K562 (cell line): ENCODE results near the gene PRDM1. TPM values are rescaled to one million over a fixed set of nuclear protein-coding genes. Genes with fewer than 3 reads are reported as not detected.

Experiments used
- ATAC-seq: fragments of 200-7000 bp; cut with Tn5 transposase; 3 replicates; pipeline ENCODE4 v1.9.1; 2020; ENCODE audit warnings: moderate library complexity
- BruUV-seq: library from RNA; stranded (reverse); fragments of 400-500 nt; replicated peaks from 2 replicates; lab custom pipeline; 2021; lab: Mats Ljungman, UMichigan
- CTCF ChIA-PET: fragments of 300-600 bp; formaldehyde crosslinking; extraction: SDS; loops from one replicate; lab custom pipeline; 2021; ENCODE audit warnings: low intra/inter-chr PET ratio; lab: Yijun Ruan, JAX
- POLR2A ChIA-PET: fragments of 300-600, 350-650 bp; sonication (Branson Sonifier 250); formaldehyde crosslinking; extraction: SDS; loops from one replicate; lab custom pipeline; 2021; ENCODE audit warnings: antibody characterized with exemption, inconsistent platforms; lab: Yijun Ruan, JAX
- DNase-seq, 4 experiments: peaks; one replicate each; pipeline versions ENCODE4 v3.0.0 to v3.0.0-alpha.2; 2011 to 2018; ENCODE audit warnings: low spot score in 3 of 4, mixed read lengths in 3 of 4; ENCODE audit errors: extremely low read depth in 1 of 4
- FAIRE-seq: peaks from 2 replicates; lab custom pipeline; 2011; peaks lifted over from hg19 to GRCh38; lab: Jason Lieb, UNC
- H2AFZ ChIP-seq: 2 replicates; pipeline ENCODE4 v1.6.0; 2011; ENCODE audit warnings: low read depth, low read length, control low read depth, inconsistent platforms
- H3K27ac ChIP-seq: fragments of 200-600 bp; 3 replicates; pipeline ENCODE4 v1.8.0; 2011; ENCODE audit warnings: low read depth, mild to moderate bottlenecking, control low read depth, inconsistent platforms, low read length, moderate library complexity, mixed read lengths; ENCODE audit errors: extremely low read depth
- H3K27me3 ChIP-seq, 2 experiments: fragments of 300-600 bp in 1 of 2; 2 replicates in 1 of 2; 3 replicates in 1 of 2; pipeline versions ENCODE4 v1.6.0 to v1.8.0; 2011; ENCODE audit warnings: inconsistent platforms in 2 of 2, low read length in 2 of 2, mild to moderate bottlenecking in 1 of 2, mixed read lengths in 1 of 2, moderate library complexity in 1 of 2; ENCODE audit not compliant: control insufficient read depth in 2 of 2, insufficient read depth in 2 of 2
- H3K36me3 ChIP-seq: fragments of 300-600 bp; 3 replicates; pipeline ENCODE4 v1.8.0; 2011; ENCODE audit warnings: mild to moderate bottlenecking, low read length, inconsistent platforms; ENCODE audit not compliant: control insufficient read depth, insufficient read depth
- H3K4me1 ChIP-seq, 2 experiments: fragments of 200-600 bp in 1 of 2; replicated peaks in 1 of 2; 2 replicates in 1 of 2; 3 replicates in 1 of 2; pipeline versions ENCODE4 v1.5.1 to v1.8.0; 2011; ENCODE audit warnings: inconsistent platforms in 2 of 2, low read length in 2 of 2, mild to moderate bottlenecking in 1 of 2, mixed read lengths in 1 of 2, moderate library complexity in 1 of 2; ENCODE audit not compliant: control insufficient read depth in 2 of 2, insufficient read depth in 2 of 2
- H3K4me2 ChIP-seq: 2 replicates; pipeline ENCODE4 v1.6.1; 2011; ENCODE audit warnings: low read length, control low read depth, inconsistent platforms, mixed read lengths; ENCODE audit not compliant: insufficient read depth
- H3K4me3 ChIP-seq: fragments of 200-600 bp; sonication (generic), shearing (Covaris generic); 2 replicates; pipeline ENCODE4 v1.5.1; 2016; ENCODE audit warnings: control low read depth, inconsistent platforms
- H3K79me2 ChIP-seq: fragments of 200-600 bp; 3 replicates; pipeline ENCODE4 v1.8.0; 2011; ENCODE audit warnings: low read length, inconsistent platforms; ENCODE audit not compliant: control insufficient read depth, insufficient read depth
- H3K9ac ChIP-seq, 2 experiments: 2 replicates each; pipeline versions ENCODE4 v1.6.0 to v1.6.1; 2011; ENCODE audit warnings: low read depth in 2 of 2, low read length in 2 of 2, control low read depth in 1 of 2, inconsistent platforms in 1 of 2, mild to moderate bottlenecking in 1 of 2, mixed read lengths in 1 of 2; ENCODE audit not compliant: insufficient read depth in 1 of 2
- H3K9me1 ChIP-seq: one replicate; pipeline ENCODE4 v1.6.0; 2011; ENCODE audit warnings: inconsistent platforms, mild to moderate bottlenecking, low read length, moderate library complexity; ENCODE audit not compliant: control insufficient read depth, insufficient read depth
- H3K9me3 ChIP-seq: replicated peaks from 2 replicates; pipeline ENCODE4 v1.5.1; 2011; ENCODE audit warnings: low read depth, low read length, inconsistent platforms; ENCODE audit not compliant: control insufficient read depth, insufficient read depth
- H4K20me1 ChIP-seq: replicated peaks from 2 replicates; pipeline ENCODE4 v1.6.1; 2011; ENCODE audit warnings: low read length, inconsistent platforms, mixed read lengths; ENCODE audit not compliant: control insufficient read depth, insufficient read depth
- CSDE1 ChIP-seq, 2 experiments: fragments of 450-650 bp; IDR thresholded peaks; 2 replicates each; pipeline ENCODE4 v1.6.1; 2016; ENCODE audit warnings: mild to moderate bottlenecking in 1 of 2
- DACH1 ChIP-seq: fragments of 450-650 bp; IDR thresholded peaks from 2 replicates; pipeline ENCODE4 v1.6.1; 2018; ENCODE audit not compliant: partially characterized antibody
- DPF2 ChIP-seq: fragments of 450-650 bp; IDR thresholded peaks from 2 replicates; pipeline ENCODE4 v1.6.1; 2016
- EZH2 ChIP-seq: IDR thresholded peaks from 2 replicates; pipeline ENCODE4 v1.6.1; 2012; ENCODE audit warnings: low read depth, mild to moderate bottlenecking, inconsistent platforms, low read length, borderline replicate concordance
- LEF1 ChIP-seq: fragments of 450-650 bp; IDR thresholded peaks from 2 replicates; pipeline ENCODE4 v1.6.1; 2016; ENCODE audit warnings: mild to moderate bottlenecking
- NFATC3 ChIP-seq: fragments of 450-650 bp; IDR thresholded peaks from 2 replicates; pipeline ENCODE4 v1.6.1; 2017; ENCODE audit warnings: mild to moderate bottlenecking
- NFIC ChIP-seq: fragments of 450-650 bp; IDR thresholded peaks from 2 replicates; pipeline ENCODE4 v1.6.1; 2017; ENCODE audit warnings: mild to moderate bottlenecking, inconsistent platforms
- PRPF4 ChIP-seq: fragments of 200-400 bp; formaldehyde crosslinking; IDR thresholded peaks from one replicate; pipeline ENCODE4 v1.6.1; 2017; ENCODE audit warnings: low read length, low read depth, mild to moderate bottlenecking; ENCODE audit not compliant: insufficient read depth, poor library complexity, severe bottlenecking
- PTTG1 ChIP-seq: fragments of 450-650 bp; IDR thresholded peaks from 2 replicates; pipeline ENCODE4 v1.6.1; 2016; ENCODE audit warnings: low read depth, mild to moderate bottlenecking, missing genetic modification characterization, missing compliant biosample characterization
- TCF7 ChIP-seq: sonication (generic); IDR thresholded peaks from 2 replicates; pipeline ENCODE4 v1.6.1; 2016; ENCODE audit warnings: antibody characterized with exemption, borderline replicate concordance
- TCFL5 ChIP-seq: fragments of 250-450 bp; sonication (Bioruptor Pico); conservative IDR thresholded peaks from 2 replicates; pipeline ENCODE4 v1.6.1; 2021; ENCODE audit warnings: mild to moderate bottlenecking, moderate library complexity, matching md5 sums
- ZNF121 ChIP-seq: sonication (generic); formaldehyde crosslinking; conservative IDR thresholded peaks from 2 replicates; pipeline ENCODE4 v1.8.0; 2022; ENCODE audit warnings: missing genetic modification reagents
- ZNF316 ChIP-seq: fragments of 450-650 bp; IDR thresholded peaks from 2 replicates; pipeline ENCODE4 v1.6.1; 2016
- ZNF75A ChIP-seq: fragments of 450-650 bp; formaldehyde crosslinking; IDR thresholded peaks from 2 replicates; pipeline ENCODE4 v1.4.0; 2020; ENCODE audit warnings: mild to moderate bottlenecking
- WGBS: fragments of 100-300 bp; shearing (Covaris generic); methylation state at CpG from one replicate; pipeline ENCODE4 v1.1.6; 2016; ENCODE audit warnings: low coverage, mixed read lengths; ENCODE audit not compliant: insufficient coverage; ENCODE audit errors: missing lambda C conversion rate; 5-methylcytosine and 5-hydroxymethylcytosine counted together
- in situ Hi-C: fragments of 300-500 bp; cut with MboI; formaldehyde crosslinking; loops from 4 replicates; pipeline ENCODE4 v1.15.0; 2018; ENCODE audit warnings: inconsistent platforms, mixed read lengths
- intact Hi-C: fragments of 100-400 bp; cut with micrococcal nuclease; formaldehyde crosslinking; loops from 2 replicates; pipeline ENCODE4 v1.14.2; 2022
- polyA plus RNA-seq, 8 experiments: library from polyadenylated mRNA; depleted of rRNA in 4 of 8; stranded (reverse) in 5 of 8; unstranded in 3 of 8; fragments of >200 nt; fragmentation: Nextera tagmentation in 2 of 8; fragmentation: Illumina TruSeq in 1 of 8; extraction: Ambion mirVana in 2 of 8; extraction: Trizol in 1 of 8; gene quantifications; 2 replicates each; pipeline versions ENCODE4 v1.2.1 to v1.2.3, GENCODE V29; 2011 to 2014; ENCODE audit warnings: inconsistent platforms in 1 of 8, missing spikeins in 1 of 8
- total RNA-seq, 7 experiments: library from RNA; depleted of rRNA in 6 of 7; stranded (reverse); fragments of >200 nt in 6 of 7; fragmentation: Illumina TruSeq in 2 of 7; extraction: Trizol in 2 of 7; gene quantifications; 2 replicates each; pipeline versions ENCODE4 v1.2.1 to v1.2.3, GENCODE V29; 2011 to 2021; ENCODE audit warnings: low replicate concordance in 1 of 7
- TF ChIP-seq, protein P1 (sequence below): fragments of 450-650 bp; formaldehyde crosslinking; conservative IDR thresholded peaks from 2 replicates; pipeline ENCODE4 v1.4.0; 2022; ENCODE audit warnings: mild to moderate bottlenecking, missing genetic modification characterization
- TF ChIP-seq, protein P2 (sequence below): fragments of 250-450 bp; sonication (Bioruptor Pico); IDR thresholded peaks from 2 replicates; pipeline ENCODE4 v1.9.0; 2021; ENCODE audit warnings: mild to moderate bottlenecking, inconsistent platforms
- TF ChIP-seq, protein P3 (sequence below): fragments of 250-450 bp; sonication (Bioruptor Pico); IDR thresholded peaks from 2 replicates; pipeline ENCODE4 v1.5.0; 2020; ENCODE audit warnings: mild to moderate bottlenecking, borderline replicate concordance

The PRDM1 gene
- total and polyA plus RNA-seq, 9 of the 15 experiments (the other 6 are each of a cell fraction or from before 2014, with no cell fraction given): 0.09 to 0.89 (median 0.27) TPM

DNA sequence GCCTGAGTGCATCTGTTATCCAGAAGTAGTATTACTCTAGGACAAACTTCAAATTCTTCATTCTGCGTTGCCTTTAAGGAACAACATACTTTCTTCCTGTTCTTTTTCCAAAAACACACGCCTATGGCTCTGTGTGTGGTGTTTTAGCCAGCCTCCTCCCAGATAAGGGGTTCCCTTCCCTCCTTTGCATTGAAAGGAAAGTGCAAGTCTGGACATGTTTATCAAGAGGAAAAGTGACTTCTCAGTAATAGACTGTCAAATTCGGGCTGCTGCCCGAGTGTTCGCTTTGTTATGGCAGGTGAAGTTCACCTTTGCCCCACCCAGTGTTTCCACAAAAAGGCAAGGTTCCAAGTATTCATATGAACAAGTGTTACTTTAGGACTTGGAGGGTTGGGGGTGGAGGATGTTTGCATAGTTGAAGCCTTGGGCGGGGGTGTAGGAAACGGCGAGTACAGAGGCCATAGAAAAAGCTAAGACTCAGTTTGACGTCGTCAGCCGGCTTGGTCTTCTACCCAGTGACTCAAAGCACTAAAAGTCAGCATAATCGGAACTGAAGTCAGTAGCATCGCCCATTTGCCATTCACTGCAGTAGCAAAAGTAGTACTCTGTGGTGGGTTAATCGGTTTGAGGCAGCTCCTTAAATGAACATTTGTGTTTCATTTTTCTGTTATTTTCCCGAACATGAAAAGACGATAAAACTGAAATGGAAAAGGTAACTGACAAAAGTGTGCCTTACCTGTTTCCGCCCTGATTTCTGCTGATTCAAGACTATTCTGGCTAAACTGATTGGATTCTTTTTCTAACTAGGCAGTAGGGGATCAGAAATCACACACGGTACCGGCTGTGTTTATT is 12.5 kb downstream of the PRDM1 start:
- 10% methylated on average over 19 of the region's 19 CpGs for WGBS
- in situ Hi-C loops (loop anchor here (5.0 kb wide), 1 partner anchor 204 kb away; no protein-coding TSS in a partner anchor), intact Hi-C loops (loop anchor here (2.0 to 10.0 kb wide), 2 partner anchors 42 to 346 kb away; no protein-coding TSS in a partner anchor)
- ATAC-seq (peak; percentile 83), DNase-seq (peak; percentile 28 to 82 (median 53)), FAIRE-seq (peak; percentile 82)
- no peaks in the 10 kb centered on the region for H3K36me3 ChIP-seq
- peak overlapping the region; percentile 81 for H3K27ac ChIP-seq
- ChIA-PET POLR2A (interaction anchor here (0.6 to 2.0 kb wide), 7 partner anchors 9 to 820 kb away, joined by 3 to 11 read pairs (median 3); partner anchors contain the start of gene PRDM1), CTCF (no interaction called here)
- peak overlapping the region; percentile 31 for H3K4me3 ChIP-seq
- H2AFZ ChIP-seq: peak overlapping the region; percentile 96
- no peaks in the 10 kb centered on the region; the same call in 1 of the 2 replicates for H3K9me3 ChIP-seq
- H3K4me1 ChIP-seq: peaks cover 18 to 34% of the 10 kb centered on the region in 2 experiments; a peak in 4 of 5 replicates
- H4K20me1 ChIP-seq: no peaks in the 10 kb centered on the region
- H3K27me3 ChIP-seq: no peaks in the 10 kb centered on the region
- peak overlapping the region; percentile 87 for H3K4me2 ChIP-seq
- BruUV-seq: TSS peak; percentile 67
- peak overlapping the region; percentile 81 to 83 for H3K9ac ChIP-seq
- no peaks in the 10 kb centered on the region for H3K79me2 ChIP-seq
- H3K9me1 ChIP-seq: no peaks in the 10 kb centered on the region
- TF ChIP-seq PRPF4 (no peak), DPF2 (peak; percentile 34; the same call in 1 of the 2 replicates), ZNF316 (peak; percentile 84), CSDE1 (IDR thresholded peaks at IDR 0.05) (no peak), ZNF75A (no peak), EZH2 (no peak), NFIC (peak; percentile 51; the same call in 1 of the 2 replicates), ZNF121 (CRISPR knock-in tag) (no peak), NFATC3 (no peak), PTTG1 (tag) (no peak), LEF1 (peak; percentile 76), DACH1 (no peak), TCFL5 (CRISPR knock-in tag) (no peak), TCF7 (no peak)
- TF ChIP-seq, protein P1, sequence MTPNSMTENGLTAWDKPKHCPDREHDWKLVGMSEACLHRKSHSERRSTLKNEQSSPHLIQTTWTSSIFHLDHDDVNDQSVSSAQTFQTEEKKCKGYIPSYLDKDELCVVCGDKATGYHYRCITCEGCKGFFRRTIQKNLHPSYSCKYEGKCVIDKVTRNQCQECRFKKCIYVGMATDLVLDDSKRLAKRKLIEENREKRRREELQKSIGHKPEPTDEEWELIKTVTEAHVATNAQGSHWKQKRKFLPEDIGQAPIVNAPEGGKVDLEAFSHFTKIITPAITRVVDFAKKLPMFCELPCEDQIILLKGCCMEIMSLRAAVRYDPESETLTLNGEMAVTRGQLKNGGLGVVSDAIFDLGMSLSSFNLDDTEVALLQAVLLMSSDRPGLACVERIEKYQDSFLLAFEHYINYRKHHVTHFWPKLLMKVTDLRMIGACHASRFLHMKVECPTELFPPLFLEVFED: no peak
- TF ChIP-seq, protein P2, sequence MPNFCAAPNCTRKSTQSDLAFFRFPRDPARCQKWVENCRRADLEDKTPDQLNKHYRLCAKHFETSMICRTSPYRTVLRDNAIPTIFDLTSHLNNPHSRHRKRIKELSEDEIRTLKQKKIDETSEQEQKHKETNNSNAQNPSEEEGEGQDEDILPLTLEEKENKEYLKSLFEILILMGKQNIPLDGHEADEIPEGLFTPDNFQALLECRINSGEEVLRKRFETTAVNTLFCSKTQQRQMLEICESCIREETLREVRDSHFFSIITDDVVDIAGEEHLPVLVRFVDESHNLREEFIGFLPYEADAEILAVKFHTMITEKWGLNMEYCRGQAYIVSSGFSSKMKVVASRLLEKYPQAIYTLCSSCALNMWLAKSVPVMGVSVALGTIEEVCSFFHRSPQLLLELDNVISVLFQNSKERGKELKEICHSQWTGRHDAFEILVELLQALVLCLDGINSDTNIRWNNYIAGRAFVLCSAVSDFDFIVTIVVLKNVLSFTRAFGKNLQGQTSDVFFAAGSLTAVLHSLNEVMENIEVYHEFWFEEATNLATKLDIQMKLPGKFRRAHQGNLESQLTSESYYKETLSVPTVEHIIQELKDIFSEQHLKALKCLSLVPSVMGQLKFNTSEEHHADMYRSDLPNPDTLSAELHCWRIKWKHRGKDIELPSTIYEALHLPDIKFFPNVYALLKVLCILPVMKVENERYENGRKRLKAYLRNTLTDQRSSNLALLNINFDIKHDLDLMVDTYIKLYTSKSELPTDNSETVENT: no peak
- TF ChIP-seq, protein P3, sequence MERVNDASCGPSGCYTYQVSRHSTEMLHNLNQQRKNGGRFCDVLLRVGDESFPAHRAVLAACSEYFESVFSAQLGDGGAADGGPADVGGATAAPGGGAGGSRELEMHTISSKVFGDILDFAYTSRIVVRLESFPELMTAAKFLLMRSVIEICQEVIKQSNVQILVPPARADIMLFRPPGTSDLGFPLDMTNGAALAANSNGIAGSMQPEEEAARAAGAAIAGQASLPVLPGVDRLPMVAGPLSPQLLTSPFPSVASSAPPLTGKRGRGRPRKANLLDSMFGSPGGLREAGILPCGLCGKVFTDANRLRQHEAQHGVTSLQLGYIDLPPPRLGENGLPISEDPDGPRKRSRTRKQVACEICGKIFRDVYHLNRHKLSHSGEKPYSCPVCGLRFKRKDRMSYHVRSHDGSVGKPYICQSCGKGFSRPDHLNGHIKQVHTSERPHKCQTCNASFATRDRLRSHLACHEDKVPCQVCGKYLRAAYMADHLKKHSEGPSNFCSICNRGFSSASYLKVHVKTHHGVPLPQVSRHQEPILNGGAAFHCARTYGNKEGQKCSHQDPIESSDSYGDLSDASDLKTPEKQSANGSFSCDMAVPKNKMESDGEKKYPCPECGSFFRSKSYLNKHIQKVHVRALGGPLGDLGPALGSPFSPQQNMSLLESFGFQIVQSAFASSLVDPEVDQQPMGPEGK: no peak
